Choroid plexus epithelial cell (primary cell): Measurements from ENCODE around the gene GLIPR1L1.

Experiments
- DNase-seq: peaks from one replicate; pipeline ENCODE4 v3.0.0-alpha.2; 2010; ENCODE audit warnings: low read depth
- H3K4me3 ChIP-seq: 2 replicates; pipeline ENCODE4 v1.5.1; 2011; ENCODE audit warnings: low read depth, mild to moderate bottlenecking, control low read depth, low read length, moderate library complexity
- TF ChIP-seq, protein P1 (sequence below): conservative IDR thresholded peaks from 2 replicates; pipeline ENCODE4 v1.5.1; 2011; ENCODE audit warnings: low read depth, mild to moderate bottlenecking, control low read depth, inconsistent platforms, low read length, moderate library complexity

Gene GLIPR1L1

DNA sequence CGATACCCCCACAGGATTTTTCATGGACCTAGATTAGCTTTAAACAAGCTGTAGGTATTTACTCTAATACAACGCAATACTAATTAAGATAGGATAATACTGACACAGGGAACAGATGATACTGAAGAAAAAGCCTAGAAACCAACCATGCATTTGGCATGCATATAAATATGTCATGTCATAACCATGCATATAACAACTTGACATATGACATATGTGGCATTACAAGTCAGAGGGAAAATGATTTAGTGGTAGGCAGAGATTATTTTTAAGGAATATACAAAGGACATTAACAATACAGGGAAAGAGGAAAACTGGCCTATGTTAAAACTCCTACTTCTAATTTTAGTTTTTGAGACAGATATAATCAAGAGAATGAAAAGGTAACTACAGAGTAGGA is 32.2 kb upstream of the GLIPR1L1 start:
- no peak for DNase-seq
- TF ChIP-seq, protein P1, sequence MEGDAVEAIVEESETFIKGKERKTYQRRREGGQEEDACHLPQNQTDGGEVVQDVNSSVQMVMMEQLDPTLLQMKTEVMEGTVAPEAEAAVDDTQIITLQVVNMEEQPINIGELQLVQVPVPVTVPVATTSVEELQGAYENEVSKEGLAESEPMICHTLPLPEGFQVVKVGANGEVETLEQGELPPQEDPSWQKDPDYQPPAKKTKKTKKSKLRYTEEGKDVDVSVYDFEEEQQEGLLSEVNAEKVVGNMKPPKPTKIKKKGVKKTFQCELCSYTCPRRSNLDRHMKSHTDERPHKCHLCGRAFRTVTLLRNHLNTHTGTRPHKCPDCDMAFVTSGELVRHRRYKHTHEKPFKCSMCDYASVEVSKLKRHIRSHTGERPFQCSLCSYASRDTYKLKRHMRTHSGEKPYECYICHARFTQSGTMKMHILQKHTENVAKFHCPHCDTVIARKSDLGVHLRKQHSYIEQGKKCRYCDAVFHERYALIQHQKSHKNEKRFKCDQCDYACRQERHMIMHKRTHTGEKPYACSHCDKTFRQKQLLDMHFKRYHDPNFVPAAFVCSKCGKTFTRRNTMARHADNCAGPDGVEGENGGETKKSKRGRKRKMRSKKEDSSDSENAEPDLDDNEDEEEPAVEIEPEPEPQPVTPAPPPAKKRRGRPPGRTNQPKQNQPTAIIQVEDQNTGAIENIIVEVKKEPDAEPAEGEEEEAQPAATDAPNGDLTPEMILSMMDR, result no peak
- H3K4me3 ChIP-seq, result no peak overlapping the region

- no peak for DNase-seq
- H3K4me3 ChIP-seq, result no peak overlapping the region
- TF ChIP-seq, protein P1, result no peak
Observed at GRCh38 chr12:75302781-75303180, 31.7 kb upstream of the GLIPR1L1 start.

GRCh38 chr12:75305412-75306332 is 28.8 kb upstream of the GLIPR1L1 start:
- DNase-seq, result no peak
- H3K4me3 ChIP-seq, result no peak overlapping the region
- TF ChIP-seq, protein P1, result no peak

DNA sequence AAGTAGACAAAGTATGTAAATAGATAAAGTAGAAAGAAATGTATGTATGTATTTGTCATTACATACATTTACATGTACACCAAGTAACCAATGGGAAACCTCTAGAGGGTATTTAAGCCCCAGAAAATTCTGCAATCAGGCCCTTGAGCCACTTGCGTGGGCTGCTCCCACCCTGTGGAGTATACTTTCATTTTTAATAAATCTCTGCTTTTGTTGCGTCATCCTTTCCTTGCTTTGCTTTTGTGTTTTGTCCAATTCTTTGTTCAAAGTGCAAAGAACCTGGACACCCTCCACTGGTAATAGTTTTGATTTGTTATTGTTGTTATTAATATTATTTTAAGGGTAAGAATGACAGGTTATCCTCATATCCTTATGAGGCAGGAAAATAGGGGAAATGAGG is 26.2 kb upstream of the GLIPR1L1 start:
- DNase-seq, result no peak
- no peak overlapping the region for H3K4me3 ChIP-seq
- TF ChIP-seq, protein P1, result no peak

DNA sequence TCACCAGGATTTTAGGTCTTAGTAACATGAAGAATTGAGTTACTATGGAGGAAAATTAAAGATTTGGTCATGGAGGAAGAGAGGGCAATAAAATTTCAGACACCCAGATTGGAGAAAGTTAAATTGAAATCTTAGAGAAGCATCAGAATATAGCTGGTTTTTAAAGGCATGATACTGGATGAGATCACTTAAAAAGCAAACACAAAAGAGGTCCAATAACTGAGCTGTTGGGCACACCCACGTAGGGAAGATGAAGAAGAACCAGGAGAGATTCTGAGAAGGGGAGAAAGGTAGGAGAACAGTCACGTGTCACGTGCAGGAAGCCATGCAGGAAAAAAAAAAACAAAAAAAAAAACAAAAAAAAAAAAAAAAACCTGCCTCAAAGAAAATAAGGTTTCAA is 23.1 kb upstream of the GLIPR1L1 start:
- TF ChIP-seq, protein P1, result no peak
- DNase-seq, result no peak
- no peak overlapping the region for H3K4me3 ChIP-seq

- peak; percentile 75 for DNase-seq
- H3K4me3 ChIP-seq, result no peak overlapping the region
- TF ChIP-seq, protein P1, result no peak
Observed at GRCh38 chr12:75315518-75315917, 19.0 kb upstream of the GLIPR1L1 start.

DNA sequence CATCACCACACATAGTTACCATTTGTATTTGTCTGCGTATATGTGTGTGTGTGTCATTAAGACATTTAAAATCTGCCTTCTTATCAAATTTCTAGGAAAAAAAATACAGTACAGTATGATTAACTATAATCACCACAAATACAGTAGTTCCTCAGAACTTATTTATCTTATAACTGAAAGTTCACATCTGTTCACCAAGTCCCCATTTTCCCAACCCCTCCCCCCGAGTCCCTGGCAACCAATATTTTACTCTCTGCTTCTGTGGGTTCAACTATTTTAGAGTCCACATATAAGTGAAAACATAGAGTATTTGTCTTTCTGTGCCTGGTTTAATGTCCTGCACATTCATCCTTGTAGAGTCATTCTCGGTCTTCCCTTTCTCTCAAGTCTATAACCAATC is 16.7 kb upstream of the GLIPR1L1 start:
- no peak for DNase-seq
- H3K4me3 ChIP-seq, result no peak overlapping the region
- TF ChIP-seq, protein P1, result no peak
